ENCODE measurements around the gene PATJ. TPM values are rescaled to one million over a fixed set of nuclear protein-coding genes. Genes with fewer than 3 reads are reported as not detected.

PATJ gene
- total RNA-seq, 4 donors from 2014 or later: 54.9 to 187 (median 62.1) TPM

GRCh38 chr1:62046927-62047326 is 304.6 kb downstream of the PATJ start:
- Histone ChIP-seq H3K4me3 (no peak overlapping the region), H3K4me1 (no peaks in the 10 kb centered on the region), H3K36me3 (peaks cover 3% of the 10 kb centered on the region), H3K27ac (no peak overlapping the region), H3K27me3 (no peaks in the 10 kb centered on the region), H3K9me3 (no peaks in the 10 kb centered on the region)
- no peak for TF ChIP-seq POLR2A (IDR thresholded peaks at IDR 0.05)
- no peak for TF ChIP-seq EP300 (IDR thresholded peaks at IDR 0.05)
- TF ChIP-seq CTCF (IDR thresholded peaks at IDR 0.05): no peak
- TF ChIP-seq POLR2AphosphoS5 (IDR thresholded peaks at IDR 0.05): no peak
- no peak for DNase-seq (ENCODE audit: low spot score in 2 of 2)
- WGBS: 96% methylated on average over 7 of the region's 7 CpGs

GRCh38 chr1:62050165-62050564 is 307.9 kb downstream of the PATJ start:
- peaks cover 3% of the 10 kb centered on the region for H3K36me3 ChIP-seq
- no peaks in the 10 kb centered on the region for H3K27me3 ChIP-seq
- no peaks in the 10 kb centered on the region for H3K4me1 ChIP-seq
- WGBS: 79% methylated on average over 3 of the region's 3 CpGs
- DNase-seq (ENCODE audit: low spot score in 2 of 2): no peak
- no peak overlapping the region for H3K27ac ChIP-seq
- no peaks in the 10 kb centered on the region for H3K9me3 ChIP-seq
- no peak for TF ChIP-seq POLR2AphosphoS5 (IDR thresholded peaks at IDR 0.05)
- H3K4me3 ChIP-seq: no peak overlapping the region

- peaks cover 3% of the 10 kb centered on the region for H3K36me3 ChIP-seq
Measured at GRCh38 chr1:62052946-62053345, 310.7 kb downstream of the PATJ start.

GRCh38 chr1:62054188-62054587 is 311.9 kb downstream of the PATJ start:
- H3K4me1 ChIP-seq: no peaks in the 10 kb centered on the region
- H3K9me3 ChIP-seq: no peaks in the 10 kb centered on the region
- H3K36me3 ChIP-seq: peaks cover 3% of the 10 kb centered on the region
- H3K4me3 ChIP-seq: no peak overlapping the region
- no peaks in the 10 kb centered on the region for H3K27me3 ChIP-seq
- WGBS: 86% methylated on average over 1 of the region's 1 CpG
- DNase-seq (ENCODE audit: low spot score in 2 of 2): no peak
- TF ChIP-seq POLR2A (IDR thresholded peaks at IDR 0.05) (no peak), POLR2AphosphoS5 (IDR thresholded peaks at IDR 0.05) (no peak), EP300 (IDR thresholded peaks at IDR 0.05) (no peak), CTCF (IDR thresholded peaks at IDR 0.05) (no peak)
- H3K27ac ChIP-seq: no peak overlapping the region

More at GRCh38 chr1:62052946-62053345, 310.7 kb downstream of the PATJ start:
- H3K4me1 ChIP-seq: no peaks in the 10 kb centered on the region
- no peak for TF ChIP-seq EP300 (IDR thresholded peaks at IDR 0.05)
- TF ChIP-seq CTCF (IDR thresholded peaks at IDR 0.05): no peak
- TF ChIP-seq POLR2A (IDR thresholded peaks at IDR 0.05): no peak
- TF ChIP-seq POLR2AphosphoS5 (IDR thresholded peaks at IDR 0.05): no peak
- no peak for DNase-seq (ENCODE audit: low spot score in 2 of 2)
- H3K4me3 ChIP-seq: no peak overlapping the region
- H3K9me3 ChIP-seq: no peaks in the 10 kb centered on the region
- H3K27ac ChIP-seq: no peak overlapping the region
- H3K27me3 ChIP-seq: no peaks in the 10 kb centered on the region

GRCh38 chr1:62057230-62057629 is 314.9 kb downstream of the PATJ start:
- no peaks in the 10 kb centered on the region for H3K4me1 ChIP-seq
- H3K9me3 ChIP-seq: no peaks in the 10 kb centered on the region
- no peaks in the 10 kb centered on the region for H3K27me3 ChIP-seq
- no peak for TF ChIP-seq POLR2AphosphoS5 (IDR thresholded peaks at IDR 0.05)
- no peak for TF ChIP-seq POLR2A (IDR thresholded peaks at IDR 0.05)
- no peak for TF ChIP-seq EP300 (IDR thresholded peaks at IDR 0.05)
- TF ChIP-seq CTCF (IDR thresholded peaks at IDR 0.05): no peak
- no peak overlapping the region for H3K27ac ChIP-seq
- DNase-seq (ENCODE audit: low spot score in 2 of 2): no peak
- H3K36me3 ChIP-seq: no peaks in the 10 kb centered on the region
- WGBS: 94% methylated on average over 4 of the region's 4 CpGs
- H3K4me3 ChIP-seq: no peak overlapping the region

- no peak for DNase-seq (ENCODE audit: low spot score in 2 of 2)
- no peaks in the 10 kb centered on the region for H3K27me3 ChIP-seq
- H3K4me1 ChIP-seq: no peaks in the 10 kb centered on the region
- H3K27ac ChIP-seq: no peak overlapping the region
- no peaks in the 10 kb centered on the region for H3K36me3 ChIP-seq
- 89% methylated on average over 2 of the region's 2 CpGs for WGBS
- no peak overlapping the region for H3K4me3 ChIP-seq
- no peaks in the 10 kb centered on the region for H3K9me3 ChIP-seq
- TF ChIP-seq EP300 (IDR thresholded peaks at IDR 0.05) (no peak), POLR2AphosphoS5 (IDR thresholded peaks at IDR 0.05) (no peak), POLR2A (IDR thresholded peaks at IDR 0.05) (no peak), CTCF (IDR thresholded peaks at IDR 0.05) (no peak)
Measured at GRCh38 chr1:62057641-62058290, 315.5 kb downstream of the PATJ start.
